ENCODE measurements around the gene EHD4. TPM values are rescaled to one million over a fixed set of nuclear protein-coding genes. Genes with fewer than 3 reads are reported as not detected.

Gene EHD4
- total and polyA plus RNA-seq, 12 donors: 23.4 to 62.7 (median 43.2) TPM

DNA sequence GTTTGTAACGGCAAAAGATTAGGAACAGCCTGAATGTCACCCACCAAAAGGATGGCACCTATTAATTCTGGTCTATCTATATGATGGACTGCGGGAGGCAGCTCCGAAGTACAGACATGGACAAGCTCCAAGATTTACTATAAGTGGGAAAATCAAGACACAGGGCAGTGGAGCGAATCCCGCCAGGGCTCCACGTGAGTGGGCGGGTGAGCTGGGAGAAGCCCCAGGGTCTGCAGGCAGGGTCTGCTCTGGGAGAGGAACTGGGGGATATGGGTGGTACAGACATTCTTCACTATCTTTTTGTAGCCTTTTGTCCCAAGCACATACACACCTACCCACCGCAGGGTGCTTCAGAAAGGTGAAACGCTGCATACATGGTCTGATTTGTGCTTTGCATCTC lies 40.3 kb downstream of the EHD4 start:
- peaks cover 36 to 100% (median 97%) of the 10 kb centered on the region in 9 donors for H3K4me1 ChIP-seq
- WGBS, 2 donors: 93 to 94% methylated on average over 9 of the region's 9 CpGs
- intact Hi-C loops (cut with DNase I): loop anchor here in 1 of 10 donors (5.0 kb wide), 1 partner anchor 40 kb away; the partner anchor contains the start of gene EHD4

DNA sequence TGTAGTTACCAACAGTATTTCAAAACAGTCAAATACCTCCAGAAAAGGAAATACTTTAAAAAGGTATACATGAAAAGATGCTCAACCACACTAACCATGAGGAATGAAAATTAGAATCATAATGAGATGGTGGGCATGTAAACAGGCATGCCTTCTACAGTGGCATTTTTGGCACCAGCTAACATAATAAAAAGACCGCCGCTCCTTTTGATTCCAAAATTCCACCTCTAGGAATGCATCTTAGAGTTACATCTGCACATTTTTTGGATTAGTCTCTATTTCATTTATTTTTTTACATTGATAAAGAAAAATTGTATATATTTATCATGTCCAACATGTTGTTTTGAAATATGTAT lies 41.5 kb downstream of the EHD4 start:
- no peak for ATAC-seq
- intact Hi-C loops (cut with DNase I): loop anchor here in 1 of 10 donors (5.0 kb wide), 1 partner anchor 41 kb away; the partner anchor contains the start of gene EHD4

More for the DNA sequence above, 40.3 kb downstream of the EHD4 start:
- no peaks in the 10 kb centered on the region for H3K27me3 ChIP-seq
- H3K4me3 ChIP-seq: no peak overlapping the region
- H3K9me3 ChIP-seq: no peaks in the 10 kb centered on the region
- peak overlapping the region in 6 of 10 donors; percentile 46 to 86 (median 80) for H3K27ac ChIP-seq
- ATAC-seq (no peak), DNase-seq (no peak)
- TF ChIP-seq, protein P1, sequence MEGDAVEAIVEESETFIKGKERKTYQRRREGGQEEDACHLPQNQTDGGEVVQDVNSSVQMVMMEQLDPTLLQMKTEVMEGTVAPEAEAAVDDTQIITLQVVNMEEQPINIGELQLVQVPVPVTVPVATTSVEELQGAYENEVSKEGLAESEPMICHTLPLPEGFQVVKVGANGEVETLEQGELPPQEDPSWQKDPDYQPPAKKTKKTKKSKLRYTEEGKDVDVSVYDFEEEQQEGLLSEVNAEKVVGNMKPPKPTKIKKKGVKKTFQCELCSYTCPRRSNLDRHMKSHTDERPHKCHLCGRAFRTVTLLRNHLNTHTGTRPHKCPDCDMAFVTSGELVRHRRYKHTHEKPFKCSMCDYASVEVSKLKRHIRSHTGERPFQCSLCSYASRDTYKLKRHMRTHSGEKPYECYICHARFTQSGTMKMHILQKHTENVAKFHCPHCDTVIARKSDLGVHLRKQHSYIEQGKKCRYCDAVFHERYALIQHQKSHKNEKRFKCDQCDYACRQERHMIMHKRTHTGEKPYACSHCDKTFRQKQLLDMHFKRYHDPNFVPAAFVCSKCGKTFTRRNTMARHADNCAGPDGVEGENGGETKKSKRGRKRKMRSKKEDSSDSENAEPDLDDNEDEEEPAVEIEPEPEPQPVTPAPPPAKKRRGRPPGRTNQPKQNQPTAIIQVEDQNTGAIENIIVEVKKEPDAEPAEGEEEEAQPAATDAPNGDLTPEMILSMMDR (IDR thresholded peaks at IDR 0.05): no peak
- H3K36me3 ChIP-seq: peaks cover 0 to 8% (median 0%) of the 10 kb centered on the region in 9 donors

DNA sequence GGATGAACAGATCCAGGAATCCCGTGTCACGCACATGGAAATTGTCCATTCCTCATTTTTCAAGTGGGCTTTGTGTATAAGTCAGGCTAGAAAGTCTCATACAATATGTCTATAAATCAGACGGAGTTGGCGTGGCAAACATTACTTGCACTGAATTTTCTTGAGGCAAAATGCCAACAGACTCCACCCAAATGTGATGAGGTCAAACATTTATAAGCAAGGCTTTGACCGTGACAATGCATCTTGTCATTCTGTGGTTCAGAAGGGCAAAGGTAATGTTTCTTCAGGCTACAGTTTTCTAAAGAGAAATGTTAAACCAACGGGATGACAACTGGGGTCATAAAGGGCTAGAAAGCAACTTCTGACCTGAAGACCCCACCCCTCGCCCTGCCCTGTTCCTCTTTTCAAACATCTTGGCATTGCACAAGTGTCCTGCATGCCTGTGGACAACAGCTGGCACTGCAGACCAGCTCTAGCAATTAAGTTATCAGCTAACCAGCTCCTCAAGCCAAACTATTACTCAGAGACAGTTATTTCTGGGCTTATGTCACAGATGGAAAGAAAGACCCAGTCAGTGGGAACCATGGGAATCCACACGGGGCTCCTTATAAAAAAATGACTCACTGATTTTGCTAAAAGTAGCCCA lies 42.0 kb downstream of the EHD4 start:
- Histone ChIP-seq H3K9me3 (no peaks in the 10 kb centered on the region), H3K27ac (peak overlapping the region in 9 of 10 donors; percentile 47 to 92 (median 75)), H3K4me1 (peaks cover 41 to 100% (median 97%) of the 10 kb centered on the region in 9 donors), H3K36me3 (peaks cover 0 to 11% (median 0%) of the 10 kb centered on the region in 9 donors), H3K27me3 (no peaks in the 10 kb centered on the region), H3K4me3 (no peak overlapping the region)
- intact Hi-C loops (cut with DNase I): loop anchor here in 1 of 10 donors (5.0 kb wide), 1 partner anchor 42 kb away; the partner anchor contains the start of gene EHD4
- ATAC-seq (peak; percentile 22 to 80 (median 49)), DNase-seq (no peak)
- WGBS, 2 donors: 32 to 35% methylated on average over 8 of the region's 8 CpGs
- TF ChIP-seq, protein P1 (IDR thresholded peaks at IDR 0.05): peak in 4 of 9 donors; percentile 32 to 51 (median 49)

More for the DNA sequence above, 41.5 kb downstream of the EHD4 start:
- Histone ChIP-seq H3K4me1 (peaks cover 41 to 100% (median 97%) of the 10 kb centered on the region in 9 donors), H3K36me3 (peaks cover 0 to 8% (median 0%) of the 10 kb centered on the region in 9 donors), H3K27me3 (no peaks in the 10 kb centered on the region), H3K27ac (peak overlapping the region in 9 of 10 donors; percentile 16 to 92 (median 75)), H3K9me3 (no peaks in the 10 kb centered on the region), H3K4me3 (no peak overlapping the region)
- DNase-seq: no peak
- WGBS, 2 donors: 67 to 81% methylated on average over 2 of the region's 2 CpGs
- TF ChIP-seq, protein P1 (IDR thresholded peaks at IDR 0.05): no peak

DNA sequence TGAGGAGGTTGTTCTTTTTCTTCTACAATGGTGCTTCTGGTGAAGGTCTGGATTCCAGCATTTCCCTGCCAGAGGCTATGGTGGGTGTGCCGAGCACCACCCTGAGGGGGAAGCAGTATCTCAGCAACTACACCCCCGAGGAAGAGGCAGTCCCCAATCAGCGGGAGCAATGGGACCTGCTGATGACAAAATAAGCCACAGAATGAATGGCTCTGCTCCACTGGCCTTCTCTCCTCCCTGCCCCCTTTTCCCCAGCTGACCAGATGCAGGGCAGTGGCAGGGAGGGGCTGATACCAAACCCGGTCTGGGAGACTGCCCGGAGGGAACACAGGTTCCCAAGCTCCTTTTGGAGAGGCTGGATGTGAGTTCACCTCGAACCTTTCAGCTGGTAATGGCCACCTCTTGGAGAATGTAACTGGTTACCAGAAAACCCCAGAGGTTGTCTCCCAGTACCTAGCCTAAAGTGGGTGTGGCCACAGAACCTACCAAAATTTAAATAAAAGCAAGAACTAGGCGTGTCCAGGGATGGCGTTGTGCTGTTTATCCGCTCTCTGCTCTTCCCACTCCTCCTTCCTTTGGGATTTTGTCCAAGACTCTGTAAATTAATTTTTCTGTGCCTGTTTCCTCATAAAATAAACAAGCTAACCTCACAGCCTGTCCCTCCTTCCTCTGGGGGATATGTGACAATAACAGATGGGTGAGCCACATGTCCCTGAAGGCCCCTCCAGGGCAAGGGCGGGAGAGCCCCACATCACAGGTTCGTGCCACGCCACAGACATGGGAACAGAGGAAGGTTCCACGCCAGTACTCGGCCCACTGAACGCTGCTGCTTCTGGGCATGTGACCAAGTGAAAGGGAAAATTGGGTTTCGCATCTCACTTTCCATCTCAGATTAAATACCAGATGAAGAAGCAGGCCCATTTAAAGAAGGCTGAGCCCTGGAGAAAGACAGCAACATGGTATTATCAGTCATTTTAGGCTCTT lies 43.4 kb downstream of the EHD4 start:
- H3K36me3 ChIP-seq: peaks cover 0 to 25% (median 0%) of the 10 kb centered on the region in 9 donors
- no peaks in the 10 kb centered on the region for H3K9me3 ChIP-seq
- DNase-seq (peak; percentile 51 to 71), ATAC-seq (peak; percentile 50 to 85 (median 74))
- H3K27me3 ChIP-seq: no peaks in the 10 kb centered on the region
- H3K27ac ChIP-seq: peak overlapping the region; percentile 47 to 92 (median 74)
- intact Hi-C loops (cut with DNase I): loop anchor here in 4 of 10 donors (5.0 to 10.0 kb wide), 3 partner anchors 38 to 126 kb away; partner anchors contain the start of gene EHD4 (in 2 of the 4)
- peaks cover 38 to 100% (median 97%) of the 10 kb centered on the region in 9 donors for H3K4me1 ChIP-seq
- WGBS, 2 donors: 30 to 40% methylated on average over 16 of the region's 16 CpGs
- no peak overlapping the region for H3K4me3 ChIP-seq
- TF ChIP-seq, protein P1 (IDR thresholded peaks at IDR 0.05): no peak
